ENCODE results near the gene MS4A10. TPM values are rescaled to one million over a fixed set of nuclear protein-coding genes. Genes with fewer than 3 reads are reported as not detected.
A peak's percentile ranks its signal among the peaks of the same experiment; 100 is the strongest.

MS4A10 gene
- total RNA-seq, 2 donors from 2014 or later: 0.45 TPM; not detected in 1

- TF ChIP-seq POLR2A (IDR thresholded peaks at IDR 0.05) (no peak), POLR2AphosphoS5 (IDR thresholded peaks at IDR 0.05) (no peak)
- TF ChIP-seq, protein P1, sequence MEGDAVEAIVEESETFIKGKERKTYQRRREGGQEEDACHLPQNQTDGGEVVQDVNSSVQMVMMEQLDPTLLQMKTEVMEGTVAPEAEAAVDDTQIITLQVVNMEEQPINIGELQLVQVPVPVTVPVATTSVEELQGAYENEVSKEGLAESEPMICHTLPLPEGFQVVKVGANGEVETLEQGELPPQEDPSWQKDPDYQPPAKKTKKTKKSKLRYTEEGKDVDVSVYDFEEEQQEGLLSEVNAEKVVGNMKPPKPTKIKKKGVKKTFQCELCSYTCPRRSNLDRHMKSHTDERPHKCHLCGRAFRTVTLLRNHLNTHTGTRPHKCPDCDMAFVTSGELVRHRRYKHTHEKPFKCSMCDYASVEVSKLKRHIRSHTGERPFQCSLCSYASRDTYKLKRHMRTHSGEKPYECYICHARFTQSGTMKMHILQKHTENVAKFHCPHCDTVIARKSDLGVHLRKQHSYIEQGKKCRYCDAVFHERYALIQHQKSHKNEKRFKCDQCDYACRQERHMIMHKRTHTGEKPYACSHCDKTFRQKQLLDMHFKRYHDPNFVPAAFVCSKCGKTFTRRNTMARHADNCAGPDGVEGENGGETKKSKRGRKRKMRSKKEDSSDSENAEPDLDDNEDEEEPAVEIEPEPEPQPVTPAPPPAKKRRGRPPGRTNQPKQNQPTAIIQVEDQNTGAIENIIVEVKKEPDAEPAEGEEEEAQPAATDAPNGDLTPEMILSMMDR (IDR thresholded peaks at IDR 0.05): no peak
- no peak overlapping the region for H3K4me3 ChIP-seq
- H3K36me3 ChIP-seq: no peaks in the 10 kb centered on the region
- peak overlapping the region; percentile 70 to 79 for H3K27ac ChIP-seq
- 51% methylated on average over 14 of the region's 14 CpGs for WGBS
- peaks cover 21% of the 10 kb centered on the region for H3K4me1 ChIP-seq (replicated peaks)
- no peak for DNase-seq (ENCODE audit: low spot score)
- no peaks in the 10 kb centered on the region for H3K9me3 ChIP-seq
- intact Hi-C loops (cut with DNase I): loop anchor here (5.0 kb wide), 1 partner anchor 37 kb away; no protein-coding TSS in a partner anchor
- H3K27me3 ChIP-seq (replicated peaks; ENCODE audit: insufficient read depth): no peaks in the 10 kb centered on the region
Measured at GRCh38 chr11:60840470-60841430, 55.6 kb downstream of the MS4A10 start.

GRCh38 chr11:60841797-60842667 lies 56.9 kb downstream of the MS4A10 start, which contains the start of gene CCDC86:
Gene CCDC86 (plus strand): TSS chr11:60842113. CDS start chr11:60842125, 12 bp downstream.
- H3K4me3 ChIP-seq: peak within 1 kb of the TSS; percentile 51 to 63

GRCh38 chr11:60842668-60843600 lies 57.8 kb downstream of the MS4A10 start:
- DNase-seq (ENCODE audit: low spot score): no peak
- no peaks in the 10 kb centered on the region for H3K9me3 ChIP-seq
- 8% methylated on average over 23 of the region's 23 CpGs for WGBS
- peak overlapping the region; percentile 70 to 79 for H3K27ac ChIP-seq
- H3K4me1 ChIP-seq (replicated peaks): peaks cover 22% of the 10 kb centered on the region
- TF ChIP-seq, protein P1 (IDR thresholded peaks at IDR 0.05): no peak
- no peak for TF ChIP-seq POLR2A (IDR thresholded peaks at IDR 0.05)
- no peak for TF ChIP-seq POLR2AphosphoS5 (IDR thresholded peaks at IDR 0.05)
- intact Hi-C loops (cut with DNase I): loop anchor here (5.0 kb wide), 1 partner anchor 34 kb away; no protein-coding TSS in a partner anchor
- H3K4me3 ChIP-seq: peak overlapping the region; percentile 51 to 63
- no peaks in the 10 kb centered on the region for H3K36me3 ChIP-seq
- H3K27me3 ChIP-seq (replicated peaks; ENCODE audit: insufficient read depth): no peaks in the 10 kb centered on the region

More at GRCh38 chr11:60841797-60842667, 56.9 kb downstream of the MS4A10 start, which contains the start of gene CCDC86:
- H3K36me3 ChIP-seq: no peaks in the 10 kb centered on the region
- peak within 1 kb of the TSS; percentile 70 to 79 for H3K27ac ChIP-seq
- under 1% methylated on average over 30 of the region's 57 CpGs for WGBS
- peaks cover 22% of the 10 kb centered on the region for H3K4me1 ChIP-seq (replicated peaks)
- TF ChIP-seq, protein P1 (IDR thresholded peaks at IDR 0.05): peak in 2 of 4 experiments; percentile 12 to 34
- peak; percentile 99 for TF ChIP-seq POLR2AphosphoS5 (IDR thresholded peaks at IDR 0.05)
- TF ChIP-seq POLR2A (IDR thresholded peaks at IDR 0.05): peak; percentile 29
- peak; percentile 95 for DNase-seq (ENCODE audit: low spot score)
- intact Hi-C loops (cut with DNase I): loop anchor here (5.0 kb wide), 1 partner anchor 35 kb away; no protein-coding TSS in a partner anchor
- H3K27me3 ChIP-seq (replicated peaks; ENCODE audit: insufficient read depth): no peaks in the 10 kb centered on the region
- H3K9me3 ChIP-seq: no peaks in the 10 kb centered on the region
